GM21515 (cell line): Measurements from ENCODE around the gene TRABD2B.

Experiments used
- ATAC-seq: cut with Tn5 transposase; IDR thresholded peaks from one replicate; pipeline ENCODE4 v1.9.1; 2021; ENCODE audit not compliant: unreplicated experiment

TRABD2B gene

DNA sequence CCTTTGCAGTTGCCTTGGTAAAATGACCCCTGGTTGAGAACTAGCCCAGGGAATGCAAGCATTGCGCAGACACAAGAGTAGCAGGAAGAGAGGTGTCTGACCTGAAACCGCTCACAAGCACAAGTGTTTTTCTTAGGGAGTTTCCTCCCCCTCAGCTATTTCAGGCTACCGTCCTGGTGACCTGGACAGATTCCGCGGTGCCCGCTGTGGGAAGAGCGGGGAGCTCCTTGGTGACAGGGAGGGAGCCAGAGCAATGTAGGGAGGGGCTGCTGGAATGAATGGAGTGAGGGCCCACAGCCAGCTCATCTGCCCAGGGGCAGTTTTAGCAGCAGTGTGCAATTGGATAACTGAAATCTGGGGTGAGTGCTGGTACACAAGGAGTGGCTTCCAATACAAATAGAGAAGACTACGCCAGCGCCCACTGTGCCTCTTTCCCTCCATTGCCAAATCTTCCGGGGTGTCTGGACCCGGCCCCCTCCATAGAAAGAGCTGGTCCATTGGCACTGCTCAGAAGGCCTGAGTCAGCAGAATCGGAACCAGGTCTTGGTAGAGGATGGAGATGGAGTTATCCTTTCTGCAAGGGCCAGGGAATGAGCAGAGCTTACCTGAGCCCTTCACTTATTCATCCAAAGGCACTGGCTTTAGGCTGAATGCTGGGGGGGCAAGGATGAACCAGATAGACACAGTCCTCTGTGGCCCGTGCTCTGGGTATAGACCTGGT lies 82.8 kb downstream of the TRABD2B start:
- ATAC-seq, result no peak

DNA sequence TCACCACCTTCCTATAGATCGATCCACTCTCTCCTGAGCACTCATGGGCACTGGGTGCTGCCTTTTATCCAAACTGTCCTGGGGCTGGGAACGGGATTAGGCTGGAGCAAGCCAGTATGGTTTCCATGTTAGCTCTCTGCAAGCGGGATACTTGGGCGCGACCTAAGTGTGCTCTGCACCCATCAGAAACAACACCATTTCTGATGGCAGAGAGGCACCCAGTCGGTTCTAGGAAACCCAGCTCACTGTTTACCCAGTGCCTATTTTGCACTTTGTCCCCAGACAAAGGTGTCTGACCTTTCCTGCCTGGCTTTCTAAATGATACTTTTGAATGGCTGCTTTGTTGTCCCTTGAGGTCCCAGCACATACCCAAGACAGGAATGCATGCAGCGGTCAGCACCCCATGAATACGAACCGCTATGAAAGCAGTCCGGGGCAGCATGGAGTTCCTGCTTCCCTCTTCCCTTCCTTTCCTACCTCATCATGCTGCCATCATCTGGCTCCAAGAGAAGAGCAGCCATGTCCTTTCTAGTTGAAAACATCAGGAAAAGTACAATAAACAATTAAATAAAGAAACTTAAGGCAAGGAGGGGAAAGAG lies 83.9 kb downstream of the TRABD2B start:
- no peak for ATAC-seq

DNA sequence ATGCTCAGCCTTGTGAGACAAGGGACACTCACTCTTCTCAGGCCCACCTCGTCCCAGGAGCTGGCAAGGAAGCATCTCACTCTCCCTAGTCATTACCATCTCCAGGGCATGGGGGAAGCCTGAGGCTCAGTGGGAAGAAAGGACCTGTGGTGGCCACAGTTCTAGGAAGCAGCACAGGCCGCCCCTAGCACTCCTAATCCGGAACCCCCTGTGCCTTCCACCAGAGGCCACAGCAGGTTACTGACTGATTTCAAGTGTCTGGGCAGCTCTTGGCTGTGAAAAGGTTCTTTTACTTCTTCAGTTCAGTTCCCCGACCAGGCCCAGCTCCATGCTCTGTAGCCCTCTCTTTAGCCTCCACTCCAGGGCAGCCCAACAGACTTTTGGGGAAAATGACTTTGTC lies 84.4 kb downstream of the TRABD2B start:
- no peak for ATAC-seq

- ATAC-seq, result no peak
These were observed 85.3 kb downstream of the TRABD2B start for GRCh38 chr1:47911892-47912291.

- ATAC-seq, result no peak
These were observed 85.8 kb downstream of the TRABD2B start for GRCh38 chr1:47911424-47911823.

DNA sequence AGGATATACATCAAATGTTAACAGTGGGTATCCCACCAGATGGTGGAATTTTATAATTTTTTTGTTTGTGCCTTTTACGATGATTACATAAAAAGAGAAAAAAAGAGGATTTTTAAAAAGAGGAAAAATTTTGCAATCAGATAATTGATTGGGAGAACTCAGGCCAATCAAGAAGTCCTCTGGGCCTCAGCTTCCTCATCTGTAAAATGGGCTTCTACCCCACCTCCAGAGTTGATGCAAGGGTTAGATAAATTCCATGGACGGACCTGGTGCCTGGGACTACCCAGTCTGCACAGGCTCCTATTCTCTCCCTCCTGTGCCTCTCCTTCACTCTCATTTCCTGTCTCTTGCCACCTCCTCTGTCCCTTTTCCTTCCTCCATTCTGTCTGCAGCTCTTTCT lies 88.9 kb downstream of the TRABD2B start:
- ATAC-seq, result no peak

DNA sequence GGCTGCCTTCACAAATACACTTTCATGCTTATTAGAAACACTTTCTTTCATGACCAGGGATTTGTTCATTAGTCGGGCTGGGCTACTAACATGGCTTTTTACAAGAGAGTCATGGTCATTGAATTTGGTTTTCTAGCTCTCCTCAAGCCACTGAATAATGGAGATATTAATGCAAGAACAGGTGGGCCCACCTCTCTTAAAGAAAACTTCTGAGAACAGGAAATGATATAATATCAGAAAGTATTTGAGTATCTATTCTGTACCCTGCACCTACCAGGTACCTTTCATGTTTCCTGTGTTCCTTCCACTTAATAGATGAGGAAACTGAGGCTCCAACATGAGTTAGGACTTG lies 90.0 kb downstream of the TRABD2B start:
- ATAC-seq, result no peak

DNA sequence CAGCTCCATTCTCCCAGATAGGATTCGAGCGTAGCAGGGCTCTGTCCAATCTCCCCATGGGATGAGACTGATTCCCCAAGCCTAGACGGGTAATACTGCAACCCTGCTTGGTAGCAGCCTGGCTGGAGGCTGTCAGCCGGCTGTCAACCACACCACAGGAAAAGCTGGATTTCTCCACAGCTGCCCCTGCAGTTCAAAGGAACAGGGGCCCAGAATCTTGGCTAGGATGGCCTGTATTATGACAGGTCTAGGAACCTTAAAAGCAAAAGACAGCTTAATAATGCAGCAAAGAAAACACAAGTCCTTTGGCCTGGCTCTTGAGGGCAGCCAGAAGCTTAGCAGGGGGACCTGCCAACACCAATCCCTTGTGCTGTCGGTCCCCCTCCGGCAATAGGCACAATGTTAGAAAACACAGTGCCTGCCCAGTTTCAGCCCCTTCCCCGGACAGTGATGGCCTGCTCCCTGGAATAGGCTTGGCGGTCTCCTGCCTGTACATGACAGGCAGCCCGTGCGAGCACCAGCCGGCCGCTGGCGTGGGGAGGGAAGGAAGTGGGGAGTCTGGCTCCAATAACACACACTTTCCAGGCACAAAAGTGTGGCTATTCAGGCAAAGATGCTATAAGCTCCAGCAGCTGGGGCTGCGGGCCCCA lies 90.5 kb downstream of the TRABD2B start:
- ATAC-seq, result no peak

GRCh38 chr1:47906009-47906432 lies 91.2 kb downstream of the TRABD2B start:
- ATAC-seq, result no peak

GRCh38 chr1:47903723-47904122 lies 93.5 kb downstream of the TRABD2B start:
- ATAC-seq, result no peak

DNA sequence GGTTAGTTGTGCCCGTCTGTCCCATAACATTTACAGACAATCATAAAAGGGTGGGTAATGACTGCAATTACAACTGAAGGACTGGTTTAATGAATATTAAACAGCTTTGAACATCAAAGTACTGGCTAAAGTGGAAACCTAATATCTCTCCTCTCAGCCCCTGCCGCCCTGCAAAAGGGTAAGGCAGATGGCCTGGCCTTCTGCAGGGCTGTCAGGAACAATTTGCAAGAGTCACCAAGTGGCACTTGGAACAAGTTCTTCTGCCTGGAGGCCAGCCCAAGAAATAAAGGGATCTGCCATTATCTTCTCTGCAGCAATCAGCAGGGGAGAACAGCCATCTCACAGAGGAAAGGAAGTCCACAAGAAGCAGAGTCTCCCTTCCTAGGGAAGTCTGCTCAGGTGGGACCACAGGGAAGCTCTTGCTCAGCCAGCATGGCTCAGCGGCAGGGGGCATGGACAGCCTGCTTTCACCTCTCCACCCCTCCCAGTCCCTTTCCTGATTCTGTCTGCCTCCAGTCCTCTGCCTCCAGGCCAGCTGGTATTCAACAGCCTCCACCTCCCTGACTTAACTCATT lies 96.1 kb downstream of the TRABD2B start:
- no peak for ATAC-seq

DNA sequence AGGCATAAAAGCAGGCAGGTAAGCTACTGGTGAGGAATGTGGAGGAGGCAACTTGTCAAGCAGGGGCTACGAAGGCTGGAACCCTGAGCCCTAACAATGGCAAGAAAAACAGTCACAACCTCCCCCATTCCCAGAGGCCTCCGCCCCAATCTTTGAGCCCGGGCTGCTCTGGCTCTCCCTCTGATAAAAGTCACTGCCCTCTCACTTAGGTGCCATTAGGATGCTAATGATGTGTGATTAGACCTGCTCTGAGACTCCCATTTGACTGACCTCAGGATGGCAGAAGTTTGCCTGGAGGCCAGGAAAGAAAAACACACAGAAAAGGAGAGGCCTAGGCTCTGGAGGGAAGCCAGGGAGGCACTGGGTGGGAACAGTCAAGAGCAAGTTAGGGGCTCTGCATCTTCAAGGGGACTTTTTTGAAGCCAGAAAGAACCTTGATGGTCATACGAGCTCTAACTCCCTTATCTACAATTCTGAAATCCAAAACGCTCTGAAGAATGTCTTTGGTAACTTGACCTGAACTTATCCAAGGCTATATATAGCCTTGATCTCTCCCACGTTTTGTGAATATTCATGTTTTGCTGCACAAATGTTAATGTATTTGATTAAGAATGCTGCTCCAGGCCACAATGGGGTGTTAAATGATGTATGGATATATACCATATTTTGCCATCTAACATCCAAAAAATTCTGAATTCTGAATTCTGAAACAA lies 98.9 kb downstream of the TRABD2B start:
- no peak for ATAC-seq

- no peak for ATAC-seq
These were observed 101.7 kb downstream of the TRABD2B start for GRCh38 chr1:47895279-47896125.

DNA sequence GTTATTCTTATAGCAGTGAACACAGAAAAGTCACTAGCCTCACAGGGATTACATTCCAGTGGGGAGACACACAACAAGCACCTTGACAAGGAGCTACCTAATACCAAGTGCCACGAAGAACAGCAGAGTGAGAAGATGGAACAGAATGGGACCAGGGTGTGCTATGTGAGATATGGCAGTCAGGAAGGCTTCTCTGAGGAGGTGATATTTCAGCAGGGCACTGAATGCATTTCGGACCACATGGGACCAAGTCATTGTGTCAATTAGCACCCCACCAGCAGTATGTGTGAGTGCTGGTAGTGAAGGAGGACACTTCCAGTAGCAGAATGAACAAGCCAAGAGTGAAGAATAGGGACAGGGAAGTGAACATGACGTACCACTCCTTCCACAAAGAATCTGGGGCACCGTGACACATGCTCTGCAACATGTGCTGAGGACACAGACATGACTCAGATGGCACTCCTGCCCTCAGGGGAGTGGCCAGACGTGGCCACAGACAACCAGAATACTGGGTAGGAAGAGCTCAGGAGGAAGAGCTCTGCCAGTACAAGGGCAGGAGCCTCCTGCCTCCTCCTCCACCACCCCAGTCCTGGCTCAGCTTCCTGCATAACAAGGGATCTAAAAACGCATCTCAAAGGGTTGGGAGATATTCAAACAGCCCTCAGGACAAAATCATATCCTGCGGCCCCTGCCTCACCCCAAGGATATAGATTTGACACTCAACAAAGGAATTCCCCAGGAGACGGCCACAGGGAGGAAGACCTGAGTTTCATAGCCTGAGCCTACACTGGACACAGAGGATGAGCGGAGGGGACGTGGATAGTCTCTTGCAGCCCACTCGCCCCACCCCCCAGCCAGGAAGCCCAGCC lies 102.5 kb downstream of the TRABD2B start:
- no peak for ATAC-seq

GRCh38 chr1:47893412-47893811 lies 103.8 kb downstream of the TRABD2B start:
- ATAC-seq, result no peak

GRCh38 chr1:47890779-47891178 lies 106.4 kb downstream of the TRABD2B start:
- no peak for ATAC-seq

DNA sequence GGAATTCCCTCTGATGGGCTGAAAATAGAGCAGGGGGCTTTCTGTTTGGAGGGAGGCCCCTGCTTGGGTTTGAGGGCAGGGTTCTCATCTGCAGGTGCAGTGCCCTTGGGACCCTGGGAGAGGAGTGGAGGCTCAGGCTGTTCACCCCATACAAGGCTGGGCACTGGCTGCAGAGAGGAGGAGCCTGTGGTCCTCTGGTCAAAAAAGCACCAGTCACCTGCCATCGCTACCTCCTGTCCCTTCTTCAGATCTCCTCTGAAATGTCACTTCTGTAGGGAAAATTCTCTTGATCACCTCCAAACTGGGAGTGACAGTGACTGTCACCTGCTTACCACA lies 108.9 kb downstream of the TRABD2B start:
- no peak for ATAC-seq

DNA sequence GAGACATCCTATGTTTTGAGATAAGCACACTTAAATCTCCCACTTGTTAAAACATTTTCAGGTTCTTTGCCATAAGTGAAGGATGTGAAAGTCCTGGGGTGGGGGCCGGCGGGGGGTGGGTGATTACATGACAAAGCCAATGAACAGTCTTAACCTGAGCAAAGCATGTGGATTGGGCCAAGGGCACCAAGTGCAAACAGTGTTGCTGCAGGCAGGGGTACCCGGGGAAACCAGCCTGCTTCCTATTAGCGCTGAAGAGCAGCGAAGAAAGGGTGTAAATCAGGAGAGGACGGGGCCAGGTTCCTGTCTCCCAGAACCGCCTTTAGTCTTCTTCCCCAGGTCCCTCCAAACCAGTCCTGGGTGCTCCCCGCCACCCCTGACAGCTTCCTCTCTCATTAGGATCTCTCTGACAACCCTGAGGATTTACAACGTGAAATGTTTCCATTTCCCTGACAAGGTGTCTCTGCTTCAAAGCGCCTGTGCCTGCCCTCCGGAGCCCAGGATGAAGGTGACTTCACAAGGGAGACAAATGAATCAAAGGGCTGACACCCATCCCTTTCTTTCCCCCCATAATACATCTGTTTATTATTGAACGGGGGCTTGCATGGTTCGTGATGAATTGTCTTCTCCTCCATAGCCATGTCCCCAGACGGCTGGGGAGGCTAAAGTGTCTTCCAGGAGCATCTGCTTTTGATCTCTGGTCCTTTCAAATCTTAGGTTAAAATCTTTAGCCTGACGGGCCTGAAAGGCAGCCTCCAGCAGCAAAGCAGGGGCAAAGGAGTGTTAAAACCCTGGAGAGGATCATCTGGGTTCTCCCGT lies 109.5 kb downstream of the TRABD2B start:
- no peak for ATAC-seq

DNA sequence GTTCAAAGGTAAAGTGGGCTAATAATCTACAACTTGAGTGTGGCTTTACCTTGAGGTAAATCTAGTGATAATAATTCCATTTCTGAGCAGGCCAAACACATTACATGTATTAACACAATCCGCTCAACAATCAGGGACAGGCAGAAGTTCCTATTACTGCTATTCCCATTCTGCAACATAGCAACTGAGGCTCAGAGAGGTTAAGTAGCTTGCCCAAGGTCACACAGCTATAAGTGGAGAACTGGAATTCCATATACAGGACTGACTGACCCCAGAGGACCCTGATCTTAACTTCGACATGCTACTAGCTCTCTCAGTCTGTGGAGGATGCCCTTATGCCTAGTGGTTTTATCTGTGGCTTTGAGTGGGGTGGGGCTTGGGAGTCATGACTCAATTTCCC lies 110.1 kb downstream of the TRABD2B start:
- ATAC-seq, result no peak
